ENCODE measurements around the gene BCL2L1. TPM values are rescaled to one million over a fixed set of nuclear protein-coding genes. Genes with fewer than 3 reads are reported as not detected.

The BCL2L1 gene
- total and polyA plus RNA-seq, 10 of the 15 experiments (the other 5 are each of a cell fraction or from before 2014, with no cell fraction given): 0.63 to 67.7 (median 43.6) TPM

DNA sequence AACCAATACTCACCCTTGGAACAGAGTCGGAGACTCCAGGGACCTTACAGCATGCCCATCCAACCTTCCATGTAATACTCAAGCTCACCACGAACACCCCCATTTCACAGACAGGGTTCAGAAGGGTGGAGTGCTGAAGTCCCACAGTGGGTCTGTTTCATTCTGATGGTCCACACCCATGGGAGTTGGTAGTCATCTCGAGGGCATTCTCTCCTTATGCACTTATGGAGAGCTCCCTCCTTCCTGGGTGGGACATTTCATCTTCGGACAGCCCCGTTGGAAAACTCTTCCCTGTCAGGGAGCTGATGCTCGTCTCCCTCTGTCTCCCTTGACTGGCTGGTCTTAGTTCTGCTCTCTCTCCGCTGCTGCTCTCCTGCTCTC, 46.1 kb downstream of the BCL2L1 start (continued):
- TF ChIP-seq, protein P1, sequence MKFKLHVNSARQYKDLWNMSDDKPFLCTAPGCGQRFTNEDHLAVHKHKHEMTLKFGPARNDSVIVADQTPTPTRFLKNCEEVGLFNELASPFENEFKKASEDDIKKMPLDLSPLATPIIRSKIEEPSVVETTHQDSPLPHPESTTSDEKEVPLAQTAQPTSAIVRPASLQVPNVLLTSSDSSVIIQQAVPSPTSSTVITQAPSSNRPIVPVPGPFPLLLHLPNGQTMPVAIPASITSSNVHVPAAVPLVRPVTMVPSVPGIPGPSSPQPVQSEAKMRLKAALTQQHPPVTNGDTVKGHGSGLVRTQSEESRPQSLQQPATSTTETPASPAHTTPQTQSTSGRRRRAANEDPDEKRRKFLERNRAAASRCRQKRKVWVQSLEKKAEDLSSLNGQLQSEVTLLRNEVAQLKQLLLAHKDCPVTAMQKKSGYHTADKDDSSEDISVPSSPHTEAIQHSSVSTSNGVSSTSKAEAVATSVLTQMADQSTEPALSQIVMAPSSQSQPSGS (IDR thresholded peaks at IDR 0.05; ENCODE audit: low read length): no peak
- no peak for TF ChIP-seq EGR1 (IDR thresholded peaks at IDR 0.05; ENCODE audit: borderline replicate concordance in 1 of 2, low read depth in 2 of 2, low read length in 2 of 2)
- TF ChIP-seq GATAD2B (conservative IDR thresholded peaks at IDR 0.05; ENCODE audit: low read depth): no peak
- TF ChIP-seq, protein P2, sequence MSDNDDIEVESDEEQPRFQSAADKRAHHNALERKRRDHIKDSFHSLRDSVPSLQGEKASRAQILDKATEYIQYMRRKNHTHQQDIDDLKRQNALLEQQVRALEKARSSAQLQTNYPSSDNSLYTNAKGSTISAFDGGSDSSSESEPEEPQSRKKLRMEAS (IDR thresholded peaks at IDR 0.05; ENCODE audit: low read depth, low read length): no peak
- no peak for TF ChIP-seq ZBTB4 (CRISPR knock-in tag; IDR thresholded peaks at IDR 0.05)
- TF ChIP-seq MTA3 (IDR thresholded peaks at IDR 0.05; ENCODE audit: borderline replicate concordance, low read length): no peak
- TF ChIP-seq ATF7 (IDR thresholded peaks at IDR 0.05; ENCODE audit: low read depth): no peak
- TF ChIP-seq, protein P3, sequence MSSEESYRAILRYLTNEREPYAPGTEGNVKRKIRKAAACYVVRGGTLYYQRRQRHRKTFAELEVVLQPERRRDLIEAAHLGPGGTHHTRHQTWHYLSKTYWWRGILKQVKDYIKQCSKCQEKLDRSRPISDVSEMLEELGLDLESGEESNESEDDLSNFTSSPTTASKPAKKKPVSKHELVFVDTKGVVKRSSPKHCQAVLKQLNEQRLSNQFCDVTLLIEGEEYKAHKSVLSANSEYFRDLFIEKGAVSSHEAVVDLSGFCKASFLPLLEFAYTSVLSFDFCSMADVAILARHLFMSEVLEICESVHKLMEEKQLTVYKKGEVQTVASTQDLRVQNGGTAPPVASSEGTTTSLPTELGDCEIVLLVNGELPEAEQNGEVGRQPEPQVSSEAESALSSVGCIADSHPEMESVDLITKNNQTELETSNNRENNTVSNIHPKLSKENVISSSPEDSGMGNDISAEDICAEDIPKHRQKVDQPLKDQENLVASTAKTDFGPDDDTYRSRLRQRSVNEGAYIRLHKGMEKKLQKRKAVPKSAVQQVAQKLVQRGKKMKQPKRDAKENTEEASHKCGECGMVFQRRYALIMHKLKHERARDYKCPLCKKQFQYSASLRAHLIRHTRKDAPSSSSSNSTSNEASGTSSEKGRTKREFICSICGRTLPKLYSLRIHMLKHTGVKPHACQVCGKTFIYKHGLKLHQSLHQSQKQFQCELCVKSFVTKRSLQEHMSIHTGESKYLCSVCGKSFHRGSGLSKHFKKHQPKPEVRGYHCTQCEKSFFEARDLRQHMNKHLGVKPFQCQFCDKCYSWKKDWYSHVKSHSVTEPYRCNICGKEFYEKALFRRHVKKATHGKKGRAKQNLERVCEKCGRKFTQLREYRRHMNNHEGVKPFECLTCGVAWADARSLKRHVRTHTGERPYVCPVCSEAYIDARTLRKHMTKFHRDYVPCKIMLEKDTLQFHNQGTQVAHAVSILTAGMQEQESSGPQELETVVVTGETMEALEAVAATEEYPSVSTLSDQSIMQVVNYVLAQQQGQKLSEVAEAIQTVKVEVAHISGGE (CRISPR knock-in tag; IDR thresholded peaks at IDR 0.05): no peak
- TF ChIP-seq, protein P4, sequence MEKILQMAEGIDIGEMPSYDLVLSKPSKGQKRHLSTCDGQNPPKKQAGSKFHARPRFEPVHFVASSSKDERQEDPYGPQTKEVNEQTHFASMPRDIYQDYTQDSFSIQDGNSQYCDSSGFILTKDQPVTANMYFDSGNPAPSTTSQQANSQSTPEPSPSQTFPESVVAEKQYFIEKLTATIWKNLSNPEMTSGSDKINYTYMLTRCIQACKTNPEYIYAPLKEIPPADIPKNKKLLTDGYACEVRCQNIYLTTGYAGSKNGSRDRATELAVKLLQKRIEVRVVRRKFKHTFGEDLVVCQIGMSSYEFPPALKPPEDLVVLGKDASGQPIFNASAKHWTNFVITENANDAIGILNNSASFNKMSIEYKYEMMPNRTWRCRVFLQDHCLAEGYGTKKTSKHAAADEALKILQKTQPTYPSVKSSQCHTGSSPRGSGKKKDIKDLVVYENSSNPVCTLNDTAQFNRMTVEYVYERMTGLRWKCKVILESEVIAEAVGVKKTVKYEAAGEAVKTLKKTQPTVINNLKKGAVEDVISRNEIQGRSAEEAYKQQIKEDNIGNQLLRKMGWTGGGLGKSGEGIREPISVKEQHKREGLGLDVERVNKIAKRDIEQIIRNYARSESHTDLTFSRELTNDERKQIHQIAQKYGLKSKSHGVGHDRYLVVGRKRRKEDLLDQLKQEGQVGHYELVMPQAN (conservative IDR thresholded peaks at IDR 0.05): no peak
- TF ChIP-seq POLR2AphosphoS5 (IDR thresholded peaks at IDR 0.05; ENCODE audit: low read length): no peak
